SU-DHL-6 (cell line): ENCODE results near the gene PDIA5.

Experiments used
- H2AFZ ChIP-seq: fragments of 200-600 bp; sonication (generic); 2 replicates; pipeline ENCODE4 v1.6.1; 2014; ENCODE audit warnings: low read depth, mild to moderate bottlenecking, moderate library complexity, mixed read lengths, antibody characterized with exemption, low read length; ENCODE audit not compliant: severe bottlenecking
- H3F3A ChIP-seq: fragments of 200-600 bp; shearing (Covaris generic); 2 replicates; pipeline ENCODE4 v1.6.0; 2016; ENCODE audit warnings: antibody characterized with exemption, mild to moderate bottlenecking; ENCODE audit not compliant: insufficient read depth
- H3K27ac ChIP-seq: fragments of 200-600 bp; sonication (generic); 2 replicates; pipeline ENCODE4 v1.5.1; 2016; ENCODE audit warnings: low read depth, mild to moderate bottlenecking, low read length, moderate library complexity, mixed read lengths
- H3K27me3 ChIP-seq: fragments of 200-600 bp; sonication (generic), shearing (Covaris generic); 2 replicates; pipeline ENCODE4 v1.6.0; 2014; ENCODE audit warnings: mild to moderate bottlenecking, low read length
- H3K36me3 ChIP-seq: fragments of 200-600 bp; sonication (generic); 2 replicates; pipeline ENCODE4 v1.6.1; 2014; ENCODE audit warnings: mild to moderate bottlenecking, low read length, mixed read lengths
- H3K4me2 ChIP-seq: fragments of 300-600, 200-600 bp; shearing (Covaris generic), sonication (generic); 2 replicates; pipeline ENCODE4 v1.6.0; 2014; ENCODE audit warnings: low read length, low read depth, mild to moderate bottlenecking; ENCODE audit not compliant: poor library complexity, severe bottlenecking
- H3K4me3 ChIP-seq: fragments of 200-600 bp; sonication (generic); 2 replicates; pipeline ENCODE4 v1.5.1; 2014; ENCODE audit warnings: antibody characterized with exemption, low read length, mild to moderate bottlenecking, mixed read lengths; ENCODE audit not compliant: insufficient read depth, poor library complexity, severe bottlenecking
- H3K79me2 ChIP-seq: fragments of 200-600 bp; sonication (generic); 2 replicates; pipeline ENCODE4 v1.6.1; 2014; ENCODE audit warnings: mild to moderate bottlenecking, low read length, moderate library complexity; ENCODE audit not compliant: insufficient read depth
- H3K9ac ChIP-seq: fragments of 200-600 bp; sonication (generic); 2 replicates; pipeline ENCODE4 v1.7.0; 2014; ENCODE audit warnings: mild to moderate bottlenecking, low read length
- H3K9me2 ChIP-seq: fragments of 200-600 bp; sonication (generic); replicated peaks from 2 replicates; pipeline ENCODE4 v1.6.1; 2014; ENCODE audit warnings: low read length; ENCODE audit not compliant: insufficient read depth
- H3K9me3 ChIP-seq: fragments of 200-600 bp; sonication (generic); 2 replicates; pipeline ENCODE4 v1.6.1; 2014; ENCODE audit warnings: low read length, mixed read lengths; ENCODE audit not compliant: insufficient read depth
- H4K20me1 ChIP-seq: fragments of 200-600 bp; sonication (generic); 2 replicates; pipeline ENCODE4 v1.6.1; 2014; ENCODE audit warnings: low read depth, mild to moderate bottlenecking, antibody characterized with exemption, low read length, moderate library complexity, mixed read lengths
- CTCF ChIP-seq: fragments of 200-600 bp; sonication (generic); IDR thresholded peaks from one replicate; pipeline ENCODE4 v1.5.1; 2017; ENCODE audit warnings: antibody characterized with exemption, mild to moderate bottlenecking, low read length, moderate library complexity; ENCODE audit not compliant: insufficient read depth, poor library complexity, severe bottlenecking
- EZH2phosphoT487 ChIP-seq: fragments of 200-600 bp; sonication (generic), shearing (Covaris generic); conservative IDR thresholded peaks from 2 replicates; pipeline ENCODE4 v1.6.1; 2018; ENCODE audit warnings: mild to moderate bottlenecking, antibody characterized with exemption, low read length, moderate library complexity, mixed read lengths

PDIA5 gene

GRCh38 chr3:123168122-123168521, 101.3 kb downstream of the PDIA5 start:
- H3F3A ChIP-seq, result no peaks in the 10 kb centered on the region
- 0 out of 2 replicates have a peak, but pooled peaks cover 3% of the 10 kb centered on the region for H3K36me3 ChIP-seq
- H3K9me2 ChIP-seq, result no peaks in the 10 kb centered on the region
- no peaks in the 10 kb centered on the region for H3K27me3 ChIP-seq
- H3K79me2 ChIP-seq, result no peaks in the 10 kb centered on the region
- H4K20me1 ChIP-seq, result no peaks in the 10 kb centered on the region
- H3K4me3 ChIP-seq, result no peak overlapping the region
- TF ChIP-seq CTCF (no peak), EZH2phosphoT487 (no peak)
- H3K4me2 ChIP-seq, result no peak overlapping the region
- no peak overlapping the region for H3K9ac ChIP-seq
- H2AFZ ChIP-seq, result no peak overlapping the region
- H3K9me3 ChIP-seq, result no peaks in the 10 kb centered on the region
- H3K27ac ChIP-seq, result no peak overlapping the region

- Histone ChIP-seq H3K36me3 (0 out of 2 replicates have a peak, but pooled peaks cover 3% of the 10 kb centered on the region), H3K9ac (no peak overlapping the region), H3K27me3 (no peaks in the 10 kb centered on the region), H3F3A (no peaks in the 10 kb centered on the region), H4K20me1 (no peaks in the 10 kb centered on the region), H3K9me2 (no peaks in the 10 kb centered on the region), H2AFZ (no peak overlapping the region), H3K4me2 (no peak overlapping the region), H3K4me3 (no peak overlapping the region), H3K79me2 (no peaks in the 10 kb centered on the region), H3K9me3 (no peaks in the 10 kb centered on the region), H3K27ac (no peak overlapping the region)
- no peak for TF ChIP-seq EZH2phosphoT487
Measured at GRCh38 chr3:123168605-123169004, 101.8 kb downstream of the PDIA5 start.

GRCh38 chr3:123169492-123169929, 102.7 kb downstream of the PDIA5 start:
- Histone ChIP-seq H3K27me3 (no peaks in the 10 kb centered on the region), H4K20me1 (no peaks in the 10 kb centered on the region), H3K27ac (no peak overlapping the region), H2AFZ (no peak overlapping the region), H3K79me2 (no peaks in the 10 kb centered on the region), H3F3A (no peaks in the 10 kb centered on the region), H3K9ac (no peak overlapping the region), H3K36me3 (0 out of 2 replicates have a peak, but pooled peaks cover 3% of the 10 kb centered on the region), H3K9me2 (no peaks in the 10 kb centered on the region), H3K4me3 (no peak overlapping the region), H3K4me2 (no peak overlapping the region), H3K9me3 (no peaks in the 10 kb centered on the region)
- TF ChIP-seq CTCF (no peak), EZH2phosphoT487 (no peak)

- TF ChIP-seq EZH2phosphoT487 (no peak), CTCF (no peak)
- Histone ChIP-seq H4K20me1 (no peaks in the 10 kb centered on the region), H3K9ac (no peak overlapping the region)
Measured at GRCh38 chr3:123169930-123170329, 103.1 kb downstream of the PDIA5 start.

More at GRCh38 chr3:123169930-123170329, 103.1 kb downstream of the PDIA5 start:
- Histone ChIP-seq H3F3A (no peaks in the 10 kb centered on the region), H2AFZ (no peak overlapping the region), H3K9me2 (no peaks in the 10 kb centered on the region), H3K4me3 (no peak overlapping the region), H3K36me3 (0 out of 2 replicates have a peak, but pooled peaks cover 3% of the 10 kb centered on the region), H3K9me3 (no peaks in the 10 kb centered on the region), H3K27me3 (no peaks in the 10 kb centered on the region), H3K4me2 (no peak overlapping the region), H3K79me2 (no peaks in the 10 kb centered on the region), H3K27ac (no peak overlapping the region)
